H1 (cell line): ENCODE data around the gene METTL8. TPM values are rescaled to one million over a fixed set of nuclear protein-coding genes. Genes with fewer than 3 reads are reported as not detected.

Source experiments
- CTCF ChIA-PET: fragments of 300-600 bp; sonication (Branson Sonifier 250); formaldehyde crosslinking; loops from one replicate; lab custom pipeline; 2021; ENCODE audit not compliant: partially characterized antibody; lab: Charles Lee
- POLR2A ChIA-PET: fragments of 300-600 bp; sonication (Branson Sonifier 250); formaldehyde crosslinking; loops from one replicate; lab custom pipeline; 2021; ENCODE audit warnings: inconsistent platforms; ENCODE audit not compliant: partially characterized antibody; lab: Charles Lee
- DNase-seq, 2 experiments: peaks; one replicate each; pipeline versions ENCODE4 v3.0.0 to v3.0.0-alpha.2; 2010 to 2022; ENCODE audit warnings: low spot score in 2 of 2, low read depth in 1 of 2, mixed read lengths in 1 of 2
- FAIRE-seq: peaks from 2 replicates; lab custom pipeline; 2011; peaks lifted over from hg19 to GRCh38; lab: Jason Lieb, UNC
- H2AFZ ChIP-seq: 2 replicates; pipeline ENCODE4 v1.8.1; 2012; ENCODE audit warnings: low read length, inconsistent platforms
- H2AK5ac ChIP-seq: 2 replicates; pipeline ENCODE4 v1.6.1; 2013; ENCODE audit warnings: low read depth, low read length
- H2BK120ac ChIP-seq: replicated peaks from 2 replicates; pipeline ENCODE3; 2013; ENCODE audit warnings: low read depth, low read length, inconsistent platforms
- H2BK12ac ChIP-seq: 2 replicates; pipeline ENCODE4 v1.6.1; 2013; ENCODE audit warnings: low read depth, low read length
- H2BK15ac ChIP-seq: 2 replicates; pipeline ENCODE4 v1.6.1; 2013; ENCODE audit warnings: low read length
- H2BK20ac ChIP-seq: 2 replicates; pipeline ENCODE4 v1.6.1; 2013; ENCODE audit warnings: low read length
- H2BK5ac ChIP-seq: 2 replicates; pipeline ENCODE4 v1.6.1; 2013; ENCODE audit warnings: low read depth, low read length
- H3K14ac ChIP-seq: 2 replicates; pipeline ENCODE4 v1.6.1; 2013; ENCODE audit warnings: inconsistent platforms; ENCODE audit not compliant: insufficient read length
- H3K18ac ChIP-seq: 2 replicates; pipeline ENCODE4 v1.6.1; 2013; ENCODE audit warnings: low read length; ENCODE audit errors: extremely low read depth
- H3K23ac ChIP-seq: 2 replicates; pipeline ENCODE4 v1.6.1; 2013; ENCODE audit warnings: inconsistent platforms; ENCODE audit not compliant: insufficient read length
- H3K23me2 ChIP-seq: 2 replicates; pipeline ENCODE4 v1.6.1; 2013; ENCODE audit warnings: low read depth, low read length
- H3K27ac ChIP-seq: 2 replicates; pipeline ENCODE4 v1.6.1; 2011; ENCODE audit warnings: low read depth, low read length, inconsistent platforms
- H3K27me3 ChIP-seq, 4 experiments: replicated peaks in 1 of 4; 1 replicate in 1 of 4; 2 replicates in 3 of 4; pipeline versions ENCODE4 v1.6.1 to v1.8.1; 2011 to 2013; ENCODE audit warnings: low read length in 3 of 4, mild to moderate bottlenecking in 3 of 4, inconsistent platforms in 2 of 4, mixed read lengths in 2 of 4, moderate library complexity in 1 of 4; ENCODE audit not compliant: control insufficient read depth in 3 of 4, insufficient read depth in 3 of 4; ENCODE audit errors: extremely low read depth in 1 of 4
- H3K36me3 ChIP-seq, 4 experiments: 2 replicates each; pipeline versions ENCODE4 v1.6.1 to v1.8.1; 2011 to 2013; ENCODE audit warnings: mild to moderate bottlenecking in 4 of 4, low read length in 3 of 4, moderate library complexity in 2 of 4, control low read depth in 1 of 4, inconsistent platforms in 1 of 4; ENCODE audit not compliant: insufficient read depth in 4 of 4, control insufficient read depth in 2 of 4
- H3K4ac ChIP-seq: replicated peaks from 2 replicates; pipeline ENCODE3; 2013; ENCODE audit warnings: low read length, low read depth, mixed read lengths, inconsistent platforms; ENCODE audit not compliant: insufficient read length
- H3K4me1 ChIP-seq, 4 experiments: replicated peaks in 1 of 4; 1 replicate in 1 of 4; 2 replicates in 3 of 4; pipeline versions ENCODE4 v1.6.1 to v1.8.1; 2011 to 2013; ENCODE audit warnings: low read length in 3 of 4, inconsistent platforms in 2 of 4, mixed read lengths in 1 of 4; ENCODE audit not compliant: insufficient read depth in 4 of 4, control insufficient read depth in 3 of 4
- H3K4me2 ChIP-seq, 2 experiments: 2 replicates each; pipeline versions ENCODE4 v1.6.1 to v1.8.1; 2011 to 2013; ENCODE audit warnings: low read depth in 2 of 2, low read length in 2 of 2, control low read depth in 1 of 2, inconsistent platforms in 1 of 2, mild to moderate bottlenecking in 1 of 2; ENCODE audit not compliant: insufficient read depth in 1 of 2
- H3K4me3 ChIP-seq, 4 experiments: fragments of 200-600, 300-600 bp in 1 of 4; sonication (generic), shearing (Covaris generic), sonication (Bioruptor Twin) in 1 of 4; 2 replicates each; pipeline versions ENCODE4 v1.5.1 to v1.8.1; 2011 to 2016; ENCODE audit warnings: low read length in 4 of 4, low read depth in 3 of 4, control low read depth in 2 of 4, inconsistent platforms in 2 of 4, mild to moderate bottlenecking in 2 of 4, mixed read lengths in 1 of 4, moderate library complexity in 1 of 4; ENCODE audit not compliant: insufficient read depth in 2 of 4; ENCODE audit errors: extremely low read depth in 1 of 4
- H3K56ac ChIP-seq: replicated peaks from 2 replicates; pipeline ENCODE3; 2013; ENCODE audit warnings: low read depth, mild to moderate bottlenecking, mixed read lengths, low read length, inconsistent platforms; ENCODE audit not compliant: insufficient read length
- H3K79me1 ChIP-seq: 2 replicates; pipeline ENCODE4 v1.6.1; 2013; ENCODE audit warnings: low read depth, low read length, control low read depth
- H3K79me2 ChIP-seq, 2 experiments: 2 replicates each; pipeline versions ENCODE4 v1.6.1 to v1.8.1; 2012 to 2013; ENCODE audit warnings: low read length in 2 of 2, mild to moderate bottlenecking in 2 of 2, inconsistent platforms in 1 of 2; ENCODE audit not compliant: insufficient read depth in 2 of 2, control insufficient read depth in 1 of 2
- H3K9ac ChIP-seq, 4 experiments: replicated peaks in 1 of 4; 1 replicate in 1 of 4; 2 replicates in 3 of 4; pipeline versions ENCODE4 v1.6.1 to v1.8.1; 2011 to 2013; ENCODE audit warnings: low read depth in 3 of 4, low read length in 3 of 4, control low read depth in 2 of 4, mild to moderate bottlenecking in 2 of 4, moderate library complexity in 2 of 4, inconsistent platforms in 1 of 4; ENCODE audit errors: extremely low read depth in 1 of 4
- H3K9me3 ChIP-seq, 2 experiments: 2 replicates each; pipeline versions ENCODE4 v1.6.1 to v1.8.1; 2012 to 2013; ENCODE audit warnings: mild to moderate bottlenecking in 2 of 2, moderate library complexity in 2 of 2, control low read depth in 1 of 2, inconsistent platforms in 1 of 2, low read depth in 1 of 2, low read length in 1 of 2, mixed read lengths in 1 of 2; ENCODE audit not compliant: insufficient read depth in 2 of 2
- H4K20me1 ChIP-seq, 2 experiments: replicated peaks in 1 of 2; 2 replicates each; pipeline versions ENCODE3 to v1.8.1; 2011 to 2013; ENCODE audit warnings: inconsistent platforms in 2 of 2, low read length in 2 of 2, mild to moderate bottlenecking in 1 of 2; ENCODE audit not compliant: insufficient read depth in 2 of 2, control insufficient read depth in 1 of 2
- H4K5ac ChIP-seq: 2 replicates; pipeline ENCODE4 v1.6.1; 2013; ENCODE audit warnings: low read length, low read depth, mixed read lengths, inconsistent platforms; ENCODE audit not compliant: insufficient read length
- H4K8ac ChIP-seq: 2 replicates; pipeline ENCODE4 v1.8.0; 2013; ENCODE audit warnings: mild to moderate bottlenecking, moderate library complexity, low read length, inconsistent platforms; ENCODE audit not compliant: insufficient read depth; ENCODE audit errors: extremely low read depth
- H4K91ac ChIP-seq: replicated peaks from 2 replicates; pipeline ENCODE3; 2013; ENCODE audit warnings: low read length, mixed read lengths, inconsistent platforms; ENCODE audit not compliant: insufficient read length
- CEBPB ChIP-seq: IDR thresholded peaks from 2 replicates; pipeline ENCODE4 v1.6.1; 2012; ENCODE audit warnings: low read depth, low read length
- EGR1 ChIP-seq: IDR thresholded peaks from 2 replicates; pipeline ENCODE4 v1.6.1; 2011; ENCODE audit warnings: low read depth, low read length, borderline replicate concordance
- HDAC2 ChIP-seq, 2 experiments: fragments of 300-600 bp in 1 of 2; sonication (generic) in 1 of 2; IDR thresholded peaks; 2 replicates each; pipeline ENCODE4 v1.6.1; 2011 to 2012; ENCODE audit warnings: low read depth in 2 of 2, low read length in 2 of 2, mild to moderate bottlenecking in 2 of 2, moderate library complexity in 2 of 2, borderline replicate concordance in 1 of 2, inconsistent platforms in 1 of 2
- JUN ChIP-seq: IDR thresholded peaks from 2 replicates; pipeline ENCODE4 v1.6.1; 2011; ENCODE audit warnings: low read depth, mild to moderate bottlenecking, improper control_type of control experiment, low read length
- KDM4A ChIP-seq: IDR thresholded peaks from one replicate; pipeline ENCODE4 v1.7.1; 2012; ENCODE audit warnings: low read depth, mild to moderate bottlenecking, moderate library complexity, low read length, inconsistent platforms; ENCODE audit not compliant: severe bottlenecking
- POLR2AphosphoS5 ChIP-seq: IDR thresholded peaks from 2 replicates; pipeline ENCODE4 v1.6.1; 2011; ENCODE audit warnings: low read depth, low read length
- RAD21 ChIP-seq, 2 experiments: IDR thresholded peaks in 1 of 2; conservative IDR thresholded peaks in 1 of 2; 2 replicates each; pipeline ENCODE4 v1.6.1; 2011; ENCODE audit warnings: low read depth in 2 of 2, low read length in 2 of 2, improper control_type of control experiment in 1 of 2, inconsistent platforms in 1 of 2, mild to moderate bottlenecking in 1 of 2, moderate library complexity in 1 of 2
- RNF2 ChIP-seq: fragments of 200-900, 300-1000 bp; sonication (generic); IDR thresholded peaks from 2 replicates; pipeline ENCODE4 v1.7.1; 2016; ENCODE audit warnings: borderline replicate concordance, low read depth, mild to moderate bottlenecking, antibody characterized with exemption, low read length; ENCODE audit not compliant: poor library complexity, severe bottlenecking; ENCODE audit errors: missing control alignments
- TAF7 ChIP-seq: optimal IDR thresholded peaks from 2 replicates; pipeline ENCODE3; 2011; ENCODE audit warnings: low read depth, mild to moderate bottlenecking, inconsistent platforms, low read length, moderate library complexity, borderline replicate concordance
- USF2 ChIP-seq: IDR thresholded peaks from 2 replicates; pipeline ENCODE4 v1.6.1; 2011; ENCODE audit warnings: low read length, improper control_type of control experiment
- ZNF274 ChIP-seq: IDR thresholded peaks from 2 replicates; pipeline ENCODE4 v1.7.0; 2012; ENCODE audit warnings: low read length, borderline replicate concordance; ENCODE audit errors: extremely low read depth
- polyA plus RNA-seq, 7 experiments: library from polyadenylated mRNA; depleted of rRNA in 3 of 7; stranded (reverse) in 5 of 7; unstranded in 2 of 7; fragments of >200 nt in 5 of 7; fragments of 200-250 nt in 2 of 7; gene quantifications; 1 replicate in 5 of 7; 2 replicates in 1 of 7; 4 replicates in 1 of 7; pipeline versions ENCODE4 v1.2.1 to v1.2.3, GENCODE V29; 2011 to 2013; ENCODE audit warnings: missing spikeins in 2 of 7, mixed read lengths in 2 of 7
- total RNA-seq: library from RNA; stranded (reverse); fragmentation: NEBNext Ultra II Directional; extraction: Animal tissue kit (Norgen Biotek cat#: 25700); gene quantifications from 2 replicates; pipeline ENCODE4 v1.2.1, GENCODE V29; 2021

METTL8 gene
- total and polyA plus RNA-seq, 2 of the 8 experiments (the other 6 are each of a cell fraction or from before 2014, with no cell fraction given), result 17.6 to 79.7 TPM

GRCh38 chr2:171410624-171411023, 23.2 kb downstream of the METTL8 start:
- Histone ChIP-seq H3K9me3 (no peaks in the 10 kb centered on the region), H3K56ac (no peak overlapping the region), H3K27ac (no peak overlapping the region), H3K23me2 (no peaks in the 10 kb centered on the region), H2BK120ac (no peak overlapping the region), H3K4me3 (no peak overlapping the region), H3K4ac (no peak overlapping the region), H3K18ac (no peak overlapping the region), H3K27me3 (no peaks in the 10 kb centered on the region), H4K20me1 (no peaks in the 10 kb centered on the region), H4K5ac (no peak overlapping the region), H2AK5ac (no peak overlapping the region), H3K9ac (no peak overlapping the region), H2BK20ac (no peak overlapping the region), H2BK15ac (no peak overlapping the region), H3K4me1 (peaks cover 0 to 13% (median 9%) of the 10 kb centered on the region in 4 experiments; a peak in 6 of 7 replicates), H2BK5ac (no peak overlapping the region), H3K4me2 (no peak overlapping the region), H4K91ac (no peak overlapping the region), H2BK12ac (no peak overlapping the region), H4K8ac (no peak overlapping the region), H3K23ac (no peak overlapping the region), H3K36me3 (no peaks in the 10 kb centered on the region), H3K79me1 (no peaks in the 10 kb centered on the region), H2AFZ (no peak overlapping the region), H3K14ac (no peak overlapping the region), H3K79me2 (peaks cover 0 to 84% of the 10 kb centered on the region in 2 experiments; a peak in 3 of 4 replicates)
- TF ChIP-seq KDM4A, result no peak
- TF ChIP-seq RAD21 (IDR thresholded peaks at IDR 0.05 in 1 of 2, conservative IDR thresholded peaks at IDR 0.05 in 1 of 2; ENCODE audit: low read depth in 2 of 2, low read length in 2 of 2), result no peak
- TF ChIP-seq USF2, result no peak
- TF ChIP-seq RNF2, result no peak
- TF ChIP-seq POLR2AphosphoS5, result no peak
- no peak for TF ChIP-seq TAF7
- no peak for TF ChIP-seq JUN
- TF ChIP-seq EGR1, result no peak
- no peak for TF ChIP-seq ZNF274
- TF ChIP-seq CEBPB, result no peak
- no peak for TF ChIP-seq HDAC2 (IDR thresholded peaks at IDR 0.05; ENCODE audit: borderline replicate concordance in 1 of 2, low read depth in 2 of 2, low read length in 2 of 2)
- FAIRE-seq (no peak), DNase-seq (no peak)
- ChIA-PET POLR2A (interaction anchor here (0.6 to 1.8 kb wide), 5 partner anchors 21 to 94 kb away, joined by 3 to 10 read pairs (median 3); no protein-coding TSS in a partner anchor), CTCF (interaction anchor here (0.6 to 2.2 kb wide), 6 partner anchors 11 to 1155 kb away, joined by 3 to 6 read pairs (median 4); no protein-coding TSS in a partner anchor)
